HepG2 (cell line): ENCODE data around the gene SEL1L2. TPM values are rescaled to one million over a fixed set of nuclear protein-coding genes. Genes with fewer than 3 reads are reported as not detected.

ENCODE experiments used
- ATAC-seq: fragments of 200-7000 bp; cut with Tn5 transposase; 3 replicates; pipeline ENCODE4 v1.9.1; 2020; ENCODE audit warnings: mild to moderate bottlenecking, moderate library complexity
- BruUV-seq: library from RNA; stranded (reverse); fragments of 400-500 nt; replicated peaks from 2 replicates; lab custom pipeline; 2021; lab: Mats Ljungman, UMichigan
- CTCF ChIA-PET: fragments of 300-600 bp; formaldehyde crosslinking; extraction: SDS; loops from one replicate; lab custom pipeline; 2021; ENCODE audit warnings: low total read pairs, inconsistent platforms, low intra/inter-chr PET ratio; lab: Yijun Ruan, JAX
- POLR2A ChIA-PET: fragments of 350-600 bp; sonication (Branson Sonifier 250); formaldehyde crosslinking; loops from one replicate; lab custom pipeline; 2020; ENCODE audit warnings: antibody characterized with exemption, inconsistent platforms; lab: Yijun Ruan, JAX
- DNase-seq: peaks from one replicate; pipeline ENCODE4 v3.0.0-alpha.2; 2015; ENCODE audit warnings: low spot score
- FAIRE-seq: peaks from 3 replicates; lab custom pipeline; 2011; peaks lifted over from hg19 to GRCh38; lab: Jason Lieb, UNC
- H2AFZ ChIP-seq: one replicate; pipeline ENCODE4 v1.6.1; 2011; ENCODE audit warnings: low read length, inconsistent platforms
- H3K27ac ChIP-seq: fragments of 300-600 bp; 3 replicates; pipeline ENCODE4 v1.8.0; 2011; ENCODE audit warnings: mixed run types, mild to moderate bottlenecking, mixed read lengths, low read length, inconsistent platforms; ENCODE audit not compliant: insufficient read depth; ENCODE audit errors: extremely low read length
- H3K27me3 ChIP-seq, 2 experiments: fragments of 200-600 bp in 1 of 2; 2 replicates in 1 of 2; 3 replicates in 1 of 2; pipeline versions ENCODE4 v1.6.0 to v1.8.0; 2011; ENCODE audit warnings: low read length in 2 of 2, mild to moderate bottlenecking in 2 of 2, moderate library complexity in 2 of 2, inconsistent platforms in 1 of 2; ENCODE audit not compliant: insufficient read depth in 2 of 2, control insufficient read depth in 1 of 2
- H3K36me3 ChIP-seq, 2 experiments: fragments of 200-600 bp in 1 of 2; replicated peaks in 1 of 2; 2 replicates in 1 of 2; 3 replicates in 1 of 2; pipeline versions ENCODE4 v1.5.1 to v1.8.0; 2011; ENCODE audit warnings: low read length in 2 of 2, inconsistent platforms in 1 of 2; ENCODE audit not compliant: insufficient read depth in 2 of 2, control insufficient read depth in 1 of 2
- H3K4me1 ChIP-seq: 2 replicates; pipeline ENCODE4 v1.5.1; 2012; ENCODE audit warnings: low read length, inconsistent platforms; ENCODE audit not compliant: insufficient read depth
- H3K4me2 ChIP-seq: 2 replicates; pipeline ENCODE4 v1.6.0; 2011; ENCODE audit warnings: low read depth, low read length, inconsistent platforms
- H3K4me3 ChIP-seq, 3 experiments: fragments of 200-600 bp in 1 of 3; sonication (generic), shearing (Covaris generic) in 1 of 3; replicated peaks in 1 of 3; 2 replicates each; pipeline ENCODE4 v1.5.1; 2011 to 2016; ENCODE audit warnings: low read length in 3 of 3, inconsistent platforms in 2 of 3, low read depth in 2 of 3, mild to moderate bottlenecking in 2 of 3, control low read depth in 1 of 3, mixed read lengths in 1 of 3; ENCODE audit not compliant: insufficient read depth in 1 of 3
- H3K79me2 ChIP-seq: one replicate; pipeline ENCODE4 v1.6.1; 2011; ENCODE audit warnings: low read length, inconsistent platforms; ENCODE audit not compliant: insufficient read depth
- H3K9ac ChIP-seq: 2 replicates; pipeline ENCODE4 v1.6.0; 2011; ENCODE audit warnings: mild to moderate bottlenecking, low read depth, low read length, inconsistent platforms; ENCODE audit not compliant: insufficient read depth
- H3K9me3 ChIP-seq: 2 replicates; pipeline ENCODE4 v1.5.1; 2012; ENCODE audit warnings: mild to moderate bottlenecking, low read length
- H4K20me1 ChIP-seq: 2 replicates; pipeline ENCODE4 v1.6.0; 2011; ENCODE audit warnings: inconsistent platforms, mild to moderate bottlenecking, low read length, moderate library complexity; ENCODE audit not compliant: insufficient read depth
- CREB3 ChIP-seq: sonication (generic); formaldehyde crosslinking; IDR thresholded peaks from 2 replicates; pipeline ENCODE4 v1.5.0; 2020; ENCODE audit warnings: missing genetic modification reagents
- DDIT3 ChIP-seq: sonication (generic); formaldehyde crosslinking; IDR thresholded peaks from 2 replicates; pipeline ENCODE4 v1.4.0; 2020; ENCODE audit warnings: mild to moderate bottlenecking, missing genetic modification reagents
- DNMT1 ChIP-seq: sonication (generic); formaldehyde crosslinking; IDR thresholded peaks from 2 replicates; pipeline ENCODE4 v1.5.1; 2020; ENCODE audit warnings: mild to moderate bottlenecking, missing genetic modification reagents
- FOXK1 ChIP-seq: sonication (generic); formaldehyde crosslinking; IDR thresholded peaks from 2 replicates; pipeline ENCODE4 v1.4.0; 2020; ENCODE audit warnings: low read depth, missing genetic modification reagents, borderline replicate concordance
- GLI4 ChIP-seq: sonication (generic); formaldehyde crosslinking; IDR thresholded peaks from 2 replicates; pipeline ENCODE4 v1.5.1; 2020; ENCODE audit warnings: missing genetic modification reagents, mild to moderate bottlenecking, moderate library complexity, borderline replicate concordance
- HCFC1 ChIP-seq: fragments of 150-350 bp; IDR thresholded peaks from 2 replicates; pipeline ENCODE4 v1.6.1; 2014; ENCODE audit warnings: low read depth, low read length
- ONECUT2 ChIP-seq: sonication (generic); formaldehyde crosslinking; IDR thresholded peaks from 2 replicates; pipeline ENCODE4 v1.4.0; 2020; ENCODE audit warnings: missing genetic modification reagents
- THAP7 ChIP-seq: sonication (generic); formaldehyde crosslinking; IDR thresholded peaks from 2 replicates; pipeline ENCODE4 v1.8.1; 2023; ENCODE audit warnings: mild to moderate bottlenecking, missing genetic modification reagents
- ZFP90 ChIP-seq: sonication (generic); formaldehyde crosslinking; IDR thresholded peaks from 2 replicates; pipeline ENCODE4 v1.8.0; 2022; ENCODE audit warnings: missing genetic modification reagents, mild to moderate bottlenecking, inconsistent platforms, borderline replicate concordance
- ZNF260 ChIP-seq: sonication (generic); formaldehyde crosslinking; IDR thresholded peaks from 2 replicates; pipeline ENCODE4 v1.4.0; 2020; ENCODE audit warnings: missing genetic modification reagents, low read depth, mild to moderate bottlenecking, borderline replicate concordance
- ZNF296 ChIP-seq: sonication (generic); formaldehyde crosslinking; conservative IDR thresholded peaks from 2 replicates; pipeline ENCODE4 v1.5.0; 2020; ENCODE audit warnings: mild to moderate bottlenecking, missing genetic modification reagents
- ZNF331 ChIP-seq: sonication (generic); formaldehyde crosslinking; IDR thresholded peaks from 2 replicates; pipeline ENCODE4 v1.4.0; 2020; ENCODE audit warnings: missing genetic modification reagents
- ZNF557 ChIP-seq: sonication (generic); formaldehyde crosslinking; IDR thresholded peaks from 2 replicates; pipeline ENCODE4 v1.4.0; 2020; ENCODE audit warnings: missing genetic modification reagents
- ZNF691 ChIP-seq: sonication (generic); formaldehyde crosslinking; IDR thresholded peaks from 2 replicates; pipeline ENCODE4 v1.4.0; 2020; ENCODE audit warnings: missing genetic modification reagents, low read depth, mild to moderate bottlenecking, borderline replicate concordance
- ZNF710 ChIP-seq: sonication (generic); formaldehyde crosslinking; IDR thresholded peaks from 2 replicates; pipeline ENCODE4 v1.5.0; 2020; ENCODE audit warnings: mild to moderate bottlenecking, missing genetic modification reagents, borderline replicate concordance
- ZNF782 ChIP-seq: sonication (generic); formaldehyde crosslinking; IDR thresholded peaks from 2 replicates; pipeline ENCODE4 v1.4.0; 2020; ENCODE audit warnings: missing genetic modification reagents, mild to moderate bottlenecking, borderline replicate concordance
- ZNF891 ChIP-seq: sonication (generic); formaldehyde crosslinking; IDR thresholded peaks from 2 replicates; pipeline ENCODE4 v1.5.0; 2020; ENCODE audit warnings: mild to moderate bottlenecking, missing genetic modification reagents
- WGBS: methylation state at CpG from one replicate; pipeline ENCODE4 v1.1.6; 2017; ENCODE audit warnings: low lambda C conversion rate; 5-methylcytosine and 5-hydroxymethylcytosine counted together
- in situ Hi-C: cut with HindIII; loops from 2 replicates; pipeline ENCODE4 v1.10.0; 2017; ENCODE audit warnings: low pct_unique_long_range_greater_than_20kb; ENCODE audit not compliant: extremely low pct_ligation_motif_present
- intact Hi-C: fragments of 100-400 bp; cut with micrococcal nuclease; formaldehyde crosslinking; loops from one replicate; pipeline ENCODE4 v1.10.0; 2022; ENCODE audit not compliant: unreplicated experiment
- polyA plus RNA-seq, 8 experiments: library from polyadenylated mRNA; depleted of rRNA in 3 of 8; stranded (reverse) in 7 of 8; unstranded in 1 of 8; fragments of >200 nt; fragmentation: Illumina TruSeq in 4 of 8; extraction: Trizol in 4 of 8; gene quantifications; 2 replicates each; pipeline versions ENCODE4 v1.2.1 to v1.2.3, GENCODE V29; 2011 to 2016; ENCODE audit warnings: low read depth in 4 of 8, missing spikeins in 1 of 8, mixed read lengths in 1 of 8; ENCODE audit not compliant: insufficient read depth in 1 of 8
- total RNA-seq, 5 experiments: library from RNA; depleted of rRNA; stranded (reverse); fragments of >200 nt; fragmentation: Illumina TruSeq; extraction: Trizol; gene quantifications; 2 replicates each; pipeline ENCODE4 v1.2.3, GENCODE V29; 2016; ENCODE audit warnings: low read depth in 1 of 5

SEL1L2 gene
- total and polyA plus RNA-seq, 2 of the 13 experiments (the other 11 are each of a cell fraction or from before 2014, with no cell fraction given): not detected

- TF ChIP-seq FOXK1 (CRISPR knock-in tag) (no peak), ZFP90 (no peak), ZNF691 (CRISPR knock-in tag) (no peak), ZNF710 (no peak)
These were observed 134.1 kb downstream of the SEL1L2 start (continued) for GRCh38 chr20:13856354-13856753.

- intact Hi-C loops (no loop called here), in situ Hi-C loops (no loop called here)
- DNase-seq (no peak), FAIRE-seq (no peak), ATAC-seq (no peak)
- Histone ChIP-seq H3K4me3 (no peak overlapping the region), H3K4me1 (no peaks in the 10 kb centered on the region), H3K9me3 (no peaks in the 10 kb centered on the region), H2AFZ (no peak overlapping the region), H3K36me3 (no peaks in the 10 kb centered on the region), H3K27ac (no peak overlapping the region), H4K20me1 (no peaks in the 10 kb centered on the region), H3K9ac (no peak overlapping the region), H3K79me2 (no peaks in the 10 kb centered on the region)
- WGBS: 41% methylated on average over 4 of the region's 4 CpGs
- CTCF ChIA-PET: no interaction called here
- POLR2A ChIA-PET: no interaction called here
- BruUV-seq: no TSS peak
- TF ChIP-seq GLI4 (CRISPR knock-in tag) (no peak), DNMT1 (CRISPR knock-in tag) (no peak), ONECUT2 (CRISPR knock-in tag) (no peak), THAP7 (CRISPR knock-in tag) (no peak), ZNF296 (CRISPR knock-in tag) (no peak), HCFC1 (no peak), ZNF557 (no peak), ZNF782 (CRISPR knock-in tag) (no peak), ZNF891 (no peak), ZFP90 (no peak), CREB3 (CRISPR knock-in tag) (no peak), ZNF260 (CRISPR knock-in tag) (no peak), DDIT3 (no peak), ZNF331 (CRISPR knock-in tag) (no peak)
- TF ChIP-seq, all 625 proteins: peak for 0
- no peak overlapping the region for H3K4me2 ChIP-seq
- peaks cover 0 to 11% of the 10 kb centered on the region in 2 experiments; a peak in 2 of 5 replicates for H3K27me3 ChIP-seq
These were observed 134.8 kb downstream of the SEL1L2 start for GRCh38 chr20:13855613-13856012.
